GM12872 (cell line): ENCODE measurements around the gene SNRPA.

Source experiments
- CTCF ChIP-seq: IDR thresholded peaks from 3 replicates; pipeline ENCODE4 v1.5.1; 2011; ENCODE audit warnings: low read depth, mild to moderate bottlenecking, low read length, moderate library complexity; ENCODE audit not compliant: insufficient read depth

Gene SNRPA

DNA sequence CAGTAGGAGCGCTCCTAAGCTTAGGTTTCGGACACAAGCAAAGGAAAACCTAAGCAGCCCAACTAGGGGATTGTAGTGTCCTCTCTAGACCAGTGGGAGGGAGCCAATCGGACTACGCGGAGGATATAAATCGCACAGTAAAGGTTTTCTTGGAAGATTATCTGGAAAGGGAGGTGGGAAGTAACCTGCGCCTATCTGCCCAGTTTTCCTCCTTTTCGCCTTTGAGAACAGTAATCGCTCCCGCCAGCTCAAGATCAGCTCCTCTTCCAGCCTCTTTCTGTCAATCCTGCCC, 26.6 kb downstream of the SNRPA start:
- TF ChIP-seq CTCF: no peak

DNA sequence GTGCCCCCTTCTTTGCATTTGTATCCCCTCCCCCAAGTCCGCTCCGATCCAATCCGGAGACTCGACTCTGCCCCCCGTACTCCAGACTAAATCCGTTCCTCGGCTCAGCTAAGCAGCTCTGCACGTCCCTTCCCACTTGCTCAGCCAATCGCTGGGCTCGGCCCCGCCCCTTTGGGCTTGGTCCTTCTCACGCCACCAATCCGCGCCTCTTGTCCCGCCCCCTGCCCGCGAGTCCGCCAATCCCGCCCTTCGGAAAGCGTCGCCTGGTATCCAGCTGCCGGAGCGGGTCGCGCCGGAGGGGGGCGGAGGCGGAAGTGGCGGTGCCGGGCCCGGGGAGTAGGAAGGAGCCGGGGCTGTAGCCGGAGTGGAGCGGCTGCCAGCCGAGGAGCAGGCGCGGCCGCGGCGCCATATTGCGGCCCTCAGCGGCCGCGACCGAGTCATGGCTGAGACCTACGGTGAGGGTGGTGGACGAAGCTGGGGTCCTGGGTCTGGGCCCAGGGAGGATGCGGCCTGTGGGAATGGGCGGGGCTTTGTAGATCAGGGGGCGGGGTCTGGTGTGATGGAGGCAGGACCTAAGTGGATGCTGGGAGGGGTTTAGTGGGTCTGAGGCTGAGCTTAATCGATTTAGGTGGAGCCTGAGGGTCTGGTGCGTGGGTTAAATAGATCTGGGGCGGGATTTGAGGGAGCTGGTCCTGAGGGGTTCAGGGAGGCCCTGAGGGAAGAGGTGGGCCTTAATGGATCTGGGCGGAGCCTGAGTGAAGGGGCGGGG, 27.1 kb downstream of the SNRPA start, which contains the start of gene RAB4B:
Gene RAB4B (plus strand): TSS at position 311 of the 769 bp plus-strand sequence. CDS start 129 bp downstream, at position 440.
- TF ChIP-seq CTCF: no peak

GRCh38 chr19:40778706-40779284, 27.8 kb downstream of the SNRPA start:
- TF ChIP-seq CTCF: no peak

DNA sequence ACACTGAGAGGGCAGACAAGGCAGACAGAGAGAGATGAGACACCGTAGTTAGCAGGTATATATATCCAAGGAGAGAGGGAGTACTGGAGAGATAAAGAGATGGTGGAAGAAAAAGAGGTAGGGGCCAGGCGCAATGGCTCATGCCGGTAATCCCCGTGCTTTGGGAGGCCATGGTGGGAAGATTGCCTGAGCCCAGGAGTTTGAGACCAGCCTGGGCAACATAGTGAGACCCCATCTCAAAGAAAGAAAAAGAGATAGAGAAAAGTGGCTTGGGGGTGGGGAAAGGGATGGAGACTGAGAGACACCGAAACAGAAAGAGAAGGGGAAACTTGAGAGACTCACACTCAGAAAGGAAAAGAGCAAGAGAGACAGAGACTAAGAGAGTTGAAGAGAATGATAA, 29.6 kb downstream of the SNRPA start:
- no peak for TF ChIP-seq CTCF

DNA sequence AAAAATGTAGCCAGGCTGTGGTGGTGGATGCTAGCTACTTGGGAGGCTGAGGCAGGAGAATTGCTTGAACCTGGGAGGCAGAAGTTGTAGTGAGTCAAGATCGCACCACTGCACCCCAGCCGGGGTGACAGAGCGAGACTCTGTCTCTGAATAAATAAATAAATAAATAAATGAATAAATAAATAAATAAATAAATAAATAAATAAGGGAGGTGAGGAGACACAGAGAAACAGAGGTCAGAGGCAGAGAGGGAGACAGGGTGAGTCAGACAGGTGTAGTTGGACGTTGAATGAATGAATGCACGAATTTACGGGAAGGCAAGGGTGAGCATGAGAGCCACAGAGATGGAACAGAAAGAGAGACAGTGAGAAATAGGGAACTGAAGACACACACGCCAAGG, 30.1 kb downstream of the SNRPA start:
- no peak for TF ChIP-seq CTCF

DNA sequence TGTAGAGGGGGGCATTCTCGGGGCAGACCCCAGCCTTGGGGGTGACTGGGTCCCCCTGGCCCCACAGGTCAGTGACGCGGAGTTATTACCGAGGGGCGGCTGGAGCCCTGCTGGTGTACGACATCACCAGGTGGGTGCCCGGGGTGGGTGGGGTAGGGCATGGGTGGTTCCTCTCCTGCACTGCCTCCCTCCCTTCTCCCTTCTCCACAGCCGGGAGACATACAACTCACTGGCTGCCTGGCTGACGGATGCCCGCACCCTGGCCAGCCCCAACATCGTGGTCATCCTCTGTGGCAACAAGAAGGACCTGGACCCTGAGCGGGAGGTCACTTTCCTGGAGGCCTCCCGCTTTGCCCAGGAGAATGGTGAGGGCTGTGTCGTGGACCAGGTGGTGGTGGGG, 32.7 kb downstream of the SNRPA start:
- TF ChIP-seq CTCF: no peak

- TF ChIP-seq CTCF: no peak
These were observed 34.5 kb downstream of the SNRPA start for GRCh38 chr19:40785526-40785925.
